Erythroblast (primary cell): ENCODE results near the gene FAM168A.

Experiments
- GATA1 ChIP-seq: IDR thresholded peaks from 2 replicates; pipeline ENCODE4 v1.6.1; 2011; ENCODE audit warnings: low read depth, mild to moderate bottlenecking, control low read depth, low read length, moderate library complexity
- POLR2A ChIP-seq: IDR thresholded peaks from 2 replicates; pipeline ENCODE4 v1.6.1; 2011; ENCODE audit warnings: mild to moderate bottlenecking, low read length

GRCh38 chr11:73398132-73398526 lies 199.8 kb downstream of the FAM168A start:
- TF ChIP-seq POLR2A (no peak), GATA1 (no peak)
